CD4-positive, alpha-beta T cell treated with Interferon gamma for 1 hour (primary cell): ENCODE measurements around the gene BMPR1B.
"Not testable (repeated sequence)": the region's sequence is repeated elsewhere in the genome, so short reads cannot be mapped to it uniquely, and the experiment has no call there.

Experiments
- DNase-seq: peaks from one replicate; pipeline ENCODE4 v3.0.0-alpha.2; 2020

The BMPR1B gene

GRCh38 chr4:94841166-94841863, 83.6 kb downstream of the BMPR1B start:
- DNase-seq, result not testable (repeated sequence)

GRCh38 chr4:94841864-94842221, 84.1 kb downstream of the BMPR1B start:
- no peak for DNase-seq

DNA sequence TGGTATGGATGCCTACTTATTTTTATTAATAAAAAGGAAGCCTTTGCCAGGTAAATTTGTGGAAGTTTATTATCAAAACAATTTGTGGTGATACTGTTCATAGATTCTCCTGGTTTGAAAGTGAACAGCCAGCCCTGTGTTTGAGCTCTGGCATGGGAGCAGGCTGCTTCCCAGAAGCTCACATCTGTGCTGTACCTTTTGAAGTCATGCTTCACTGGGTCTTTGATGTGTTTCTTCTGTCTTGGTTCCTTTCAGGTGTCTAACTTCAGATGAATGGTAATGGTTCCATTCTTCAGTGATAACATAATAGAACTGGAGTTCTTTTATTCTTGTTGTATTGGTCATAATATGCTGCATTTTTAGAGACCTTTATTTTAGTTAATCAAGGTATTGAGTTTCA, 85.5 kb downstream of the BMPR1B start:
- DNase-seq, result no peak

DNA sequence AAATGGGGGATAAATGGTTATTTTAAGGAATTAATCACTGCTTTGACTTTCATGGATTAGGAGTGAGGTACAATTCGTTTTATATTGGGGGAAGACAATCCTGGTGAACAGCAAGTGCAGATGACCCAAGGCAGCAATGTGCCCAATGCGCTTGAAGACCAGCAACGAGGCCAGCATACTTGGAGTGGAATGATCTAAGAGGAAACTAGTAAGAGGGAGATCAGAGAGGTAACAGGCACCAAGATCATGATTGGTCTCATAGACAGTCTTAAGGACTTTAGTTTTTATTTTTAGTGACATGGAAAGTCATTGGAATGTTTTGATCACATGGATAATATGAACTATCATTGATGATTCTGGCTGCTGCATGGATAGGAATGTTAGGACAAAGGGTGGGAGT, 90.6 kb downstream of the BMPR1B start:
- no peak for DNase-seq

DNA sequence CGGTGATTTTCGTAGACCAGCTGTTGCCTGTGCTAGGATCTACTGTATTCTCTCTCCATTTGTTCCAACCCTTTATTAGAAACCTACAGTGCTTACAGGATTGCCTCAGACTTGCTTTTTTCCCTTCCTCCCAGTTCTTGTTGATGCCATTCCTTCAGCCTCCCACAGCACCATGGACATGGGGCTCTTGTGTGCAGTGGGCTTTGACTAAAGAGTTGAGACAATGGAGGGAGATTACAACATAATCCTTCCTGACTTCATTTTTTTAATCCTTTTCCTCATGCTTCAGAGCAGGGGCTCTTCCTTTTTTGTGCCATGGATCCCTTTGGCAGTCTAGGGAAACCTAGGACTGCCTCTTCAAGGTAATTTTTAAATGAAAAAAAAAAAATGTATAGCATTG, 92.1 kb downstream of the BMPR1B start:
- DNase-seq, result no peak

GRCh38 chr4:94852616-94853015, 94.9 kb downstream of the BMPR1B start:
- no peak for DNase-seq

DNA sequence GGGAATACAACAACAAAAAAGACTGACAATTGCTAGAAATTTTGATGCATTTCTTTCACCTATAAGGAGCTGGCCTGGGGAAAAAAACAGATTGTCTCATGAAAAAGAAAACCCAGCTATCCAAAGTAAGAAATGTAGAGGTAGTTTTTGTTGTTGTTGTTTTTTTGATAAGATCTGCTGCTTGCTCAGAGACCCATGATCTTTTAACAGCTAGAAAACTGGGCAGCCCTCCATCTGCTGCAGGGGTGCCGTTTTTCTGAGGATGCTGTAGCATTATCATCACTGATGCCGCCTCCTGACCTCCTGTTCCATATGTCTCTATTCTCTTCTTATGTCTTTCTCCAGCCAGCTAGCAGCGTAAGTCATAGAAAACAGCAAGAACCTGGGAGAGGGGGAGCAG, 98.3 kb downstream of the BMPR1B start:
- no peak for DNase-seq

DNA sequence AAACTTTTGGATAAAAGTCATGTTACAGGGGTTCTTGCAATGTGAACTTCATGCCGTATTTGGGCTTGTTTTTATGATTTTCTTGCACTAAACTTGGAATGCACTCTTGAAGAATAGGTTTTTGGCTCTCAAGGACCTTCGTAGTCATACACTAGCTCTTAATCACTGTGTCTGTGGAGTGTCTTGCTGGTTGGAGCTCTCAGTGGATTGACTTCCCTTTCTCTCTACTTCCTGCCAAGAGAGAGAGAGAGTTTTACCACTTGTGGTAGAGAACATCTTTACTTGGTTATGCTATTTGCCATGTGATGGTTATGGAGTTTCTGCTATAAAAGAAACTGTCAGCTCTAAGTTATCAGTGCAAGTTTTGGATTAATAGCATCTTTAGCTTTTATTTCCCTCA, 112.4 kb downstream of the BMPR1B start:
- DNase-seq, result no peak

GRCh38 chr4:94871644-94872305, 114.0 kb downstream of the BMPR1B start:
- no peak for DNase-seq

GRCh38 chr4:94877973-94878372, 120.2 kb downstream of the BMPR1B start:
- no peak for DNase-seq

DNA sequence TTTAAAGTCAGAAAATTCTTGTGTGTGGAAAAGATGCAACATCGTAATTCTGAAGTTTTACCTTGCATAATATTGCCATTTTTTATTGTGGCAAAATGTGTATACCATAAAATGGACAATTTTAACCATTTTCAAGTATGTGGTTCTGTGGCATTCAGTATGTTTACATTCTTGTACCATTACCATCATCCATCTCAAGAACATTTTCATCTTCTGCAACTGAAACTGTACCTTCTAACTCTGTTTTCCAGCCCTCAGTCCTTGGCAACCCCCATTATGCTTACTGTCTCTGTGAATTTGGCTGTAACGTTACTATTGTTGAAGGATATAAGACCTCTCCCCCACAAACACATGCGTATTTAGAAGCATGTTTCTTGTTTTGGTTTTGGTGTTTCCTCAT, 123.2 kb downstream of the BMPR1B start:
- DNase-seq, result no peak

GRCh38 chr4:94882756-94883155, 125.0 kb downstream of the BMPR1B start:
- DNase-seq, result no peak

- no peak for DNase-seq
Measured at GRCh38 chr4:94887027-94887426, 129.3 kb downstream of the BMPR1B start.

DNA sequence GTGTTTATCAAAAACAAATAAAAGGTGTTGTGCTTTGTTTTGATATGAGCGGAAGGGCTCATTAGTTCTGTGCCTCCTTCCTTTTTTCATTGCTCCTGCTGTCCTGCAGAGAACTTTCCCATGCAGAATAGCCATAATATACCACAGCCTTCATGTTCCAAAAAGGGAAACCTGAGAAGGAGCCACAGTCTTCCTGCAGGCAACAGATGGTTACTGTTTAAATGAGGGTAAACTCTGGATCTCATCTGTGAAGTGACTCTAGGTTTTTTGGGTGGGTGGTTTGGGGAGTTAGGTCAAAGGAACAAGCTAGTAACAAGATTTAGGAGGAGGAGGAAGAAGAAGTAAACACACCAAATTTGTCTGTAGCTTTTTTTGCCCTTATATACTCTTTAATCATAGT, 131.8 kb downstream of the BMPR1B start:
- DNase-seq, result no peak

DNA sequence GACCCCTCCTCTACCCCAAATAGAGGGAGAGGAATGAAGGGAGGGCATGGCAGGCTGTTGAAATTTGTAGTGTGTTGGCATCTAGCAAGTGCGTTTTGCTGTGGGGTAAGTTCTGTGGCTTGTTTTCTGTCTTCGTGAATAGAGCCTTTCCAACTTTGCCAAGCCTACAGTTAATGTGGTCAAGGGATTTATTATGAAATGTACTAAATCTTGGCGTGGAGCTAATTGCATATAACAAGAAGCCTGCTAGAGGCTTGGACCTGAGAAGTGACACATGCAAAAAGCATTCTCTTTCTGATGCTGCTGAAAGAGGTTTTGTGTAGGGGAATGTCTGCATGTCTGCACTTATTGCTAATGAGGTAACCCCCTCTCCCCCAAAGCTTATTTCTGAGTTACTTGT, 132.2 kb downstream of the BMPR1B start:
- DNase-seq, result no peak

- no peak for DNase-seq
Measured at GRCh38 chr4:94890579-94890978, 132.8 kb downstream of the BMPR1B start.

GRCh38 chr4:94892051-94892450, 134.3 kb downstream of the BMPR1B start:
- DNase-seq, result no peak

- DNase-seq, result no peak
Measured at GRCh38 chr4:94895081-94895480, 137.3 kb downstream of the BMPR1B start.

DNA sequence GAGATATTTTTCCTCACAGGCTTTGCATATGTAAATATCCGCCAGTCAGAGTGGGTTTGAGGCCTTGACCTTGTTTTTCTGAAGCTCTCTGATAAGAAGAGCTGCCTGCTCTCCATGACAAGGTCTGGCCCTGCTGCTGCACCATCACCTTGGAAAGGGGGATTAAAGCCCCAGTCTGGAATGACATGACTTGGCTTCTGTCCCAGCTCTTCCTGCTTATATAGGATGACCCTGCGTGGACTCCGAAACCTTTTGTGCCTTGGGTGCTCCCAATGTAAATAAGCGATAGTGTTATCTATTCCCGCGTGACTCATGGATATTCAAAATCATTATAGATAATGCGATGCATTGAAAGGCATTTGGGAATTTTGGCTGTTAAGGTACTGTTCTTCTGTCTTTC, 139.3 kb downstream of the BMPR1B start:
- DNase-seq, result no peak

DNA sequence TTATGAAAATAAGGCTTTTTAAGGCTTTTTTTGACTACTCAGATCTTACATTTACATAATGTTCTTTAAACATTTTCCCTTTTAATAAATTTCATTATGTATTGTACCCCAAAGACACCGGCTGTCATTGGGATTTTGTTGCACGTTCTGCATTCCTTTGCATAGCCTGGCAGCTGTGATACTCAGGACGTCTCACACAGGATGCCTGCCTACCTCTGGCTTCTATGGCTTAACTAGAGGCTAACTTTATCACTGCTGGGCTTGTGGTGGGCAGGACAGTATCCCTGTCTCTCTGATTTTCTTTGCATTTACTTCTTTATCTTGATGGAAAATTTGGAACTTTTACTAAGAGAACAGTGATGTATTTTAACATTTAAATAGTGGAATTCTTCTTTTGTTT, 147.8 kb downstream of the BMPR1B start:
- no peak for DNase-seq

DNA sequence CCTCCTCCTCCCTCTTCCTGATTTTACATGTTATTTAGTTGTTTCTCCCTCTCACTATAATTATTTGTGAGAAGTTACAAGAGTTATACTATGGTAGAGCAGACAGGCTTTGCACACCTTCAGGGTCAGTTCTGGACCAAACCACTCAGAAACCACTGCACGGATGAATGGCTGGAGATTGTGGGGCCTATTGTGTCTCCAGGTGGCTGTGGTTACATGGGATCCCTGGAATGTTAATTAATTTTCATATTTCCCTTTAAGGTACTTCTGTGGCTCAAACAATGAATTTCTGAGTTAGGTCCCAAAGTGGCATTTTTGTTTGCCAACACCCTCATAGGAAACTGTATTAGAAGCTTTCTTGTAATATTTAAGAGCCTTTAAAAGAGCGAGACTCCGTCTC, 151.9 kb downstream of the BMPR1B start:
- DNase-seq, result no peak

- no peak for DNase-seq
Measured at GRCh38 chr4:94911106-94911505, 153.4 kb downstream of the BMPR1B start.

GRCh38 chr4:94912606-94913005, 154.9 kb downstream of the BMPR1B start:
- DNase-seq, result no peak

GRCh38 chr4:94913316-94913715, 155.6 kb downstream of the BMPR1B start:
- no peak for DNase-seq

GRCh38 chr4:94917146-94917545, 159.4 kb downstream of the BMPR1B start:
- DNase-seq, result no peak
